T1000 (cell line): ENCODE data around the gene ACVR1B.

Experiments used
- DNase-seq: peaks from one replicate; lab custom pipeline; 2025; ENCODE audit warnings: mixed read lengths; lab: John Stamatoyannopoulos, UW

ACVR1B gene

DNA sequence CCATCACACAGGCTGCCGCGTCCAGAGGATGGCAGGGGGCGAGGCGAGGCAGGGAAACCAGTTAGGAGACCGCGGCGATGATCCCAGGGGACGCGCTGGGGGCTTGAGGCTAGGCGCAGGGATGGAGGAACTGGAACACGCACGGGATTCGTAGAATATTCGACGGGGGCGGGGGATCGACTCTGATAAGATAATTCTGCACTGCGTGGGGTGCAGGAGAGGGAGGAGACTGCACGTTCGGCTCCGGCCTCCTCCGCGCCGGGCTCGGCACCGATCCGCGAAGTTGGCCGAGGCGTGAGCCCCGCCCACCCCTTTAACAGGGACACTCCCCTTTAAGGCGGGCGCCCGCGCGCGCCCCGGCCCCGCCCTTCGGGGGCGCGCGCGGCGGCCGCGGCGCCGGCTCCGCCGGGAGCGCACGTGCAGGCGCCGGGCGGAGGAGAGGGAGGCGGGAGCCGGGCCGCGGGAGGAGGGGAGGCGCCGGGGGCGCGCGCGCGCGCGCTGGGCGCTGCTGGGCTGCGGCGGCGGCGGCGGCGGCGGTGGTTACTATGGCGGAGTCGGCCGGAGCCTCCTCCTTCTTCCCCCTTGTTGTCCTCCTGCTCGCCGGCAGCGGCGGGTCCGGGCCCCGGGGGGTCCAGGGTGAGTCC, at the start of gene ACVR1B:
ACVR1B (plus strand) TSS at position 501 of the 644 bp plus-strand sequence; CDS start at position 546, 45 bp downstream.
- DNase-seq, result peak; percentile 100

GRCh38 chr12:51901881-51902280, 49.6 kb upstream of the ACVR1B start:
- no peak for DNase-seq

DNA sequence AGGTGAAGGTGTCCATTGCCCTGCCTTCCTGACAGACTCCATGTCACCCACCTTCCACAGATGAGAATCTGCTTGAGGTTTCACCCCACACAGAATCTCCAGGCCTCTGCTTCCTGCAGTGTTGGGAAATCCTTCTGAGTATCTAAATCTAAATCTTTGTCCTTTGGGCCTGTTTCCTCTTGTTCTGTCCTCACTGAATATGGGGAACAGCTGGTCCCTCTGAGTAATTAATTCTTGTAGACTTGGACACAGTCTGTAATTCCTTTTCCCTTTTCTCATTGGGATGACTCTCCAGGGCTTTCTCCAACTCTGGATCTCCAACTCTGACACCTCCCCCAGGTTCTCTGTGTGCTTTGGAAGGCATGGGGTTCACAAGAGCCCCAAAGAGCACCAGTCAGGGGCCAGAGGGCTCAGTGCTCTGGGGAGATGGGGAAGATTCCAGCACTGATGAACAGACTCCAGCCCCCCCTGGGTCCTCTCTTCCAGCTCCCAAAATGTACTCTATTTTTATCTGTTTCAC, 46.5 kb upstream of the ACVR1B start:
- DNase-seq, result no peak

DNA sequence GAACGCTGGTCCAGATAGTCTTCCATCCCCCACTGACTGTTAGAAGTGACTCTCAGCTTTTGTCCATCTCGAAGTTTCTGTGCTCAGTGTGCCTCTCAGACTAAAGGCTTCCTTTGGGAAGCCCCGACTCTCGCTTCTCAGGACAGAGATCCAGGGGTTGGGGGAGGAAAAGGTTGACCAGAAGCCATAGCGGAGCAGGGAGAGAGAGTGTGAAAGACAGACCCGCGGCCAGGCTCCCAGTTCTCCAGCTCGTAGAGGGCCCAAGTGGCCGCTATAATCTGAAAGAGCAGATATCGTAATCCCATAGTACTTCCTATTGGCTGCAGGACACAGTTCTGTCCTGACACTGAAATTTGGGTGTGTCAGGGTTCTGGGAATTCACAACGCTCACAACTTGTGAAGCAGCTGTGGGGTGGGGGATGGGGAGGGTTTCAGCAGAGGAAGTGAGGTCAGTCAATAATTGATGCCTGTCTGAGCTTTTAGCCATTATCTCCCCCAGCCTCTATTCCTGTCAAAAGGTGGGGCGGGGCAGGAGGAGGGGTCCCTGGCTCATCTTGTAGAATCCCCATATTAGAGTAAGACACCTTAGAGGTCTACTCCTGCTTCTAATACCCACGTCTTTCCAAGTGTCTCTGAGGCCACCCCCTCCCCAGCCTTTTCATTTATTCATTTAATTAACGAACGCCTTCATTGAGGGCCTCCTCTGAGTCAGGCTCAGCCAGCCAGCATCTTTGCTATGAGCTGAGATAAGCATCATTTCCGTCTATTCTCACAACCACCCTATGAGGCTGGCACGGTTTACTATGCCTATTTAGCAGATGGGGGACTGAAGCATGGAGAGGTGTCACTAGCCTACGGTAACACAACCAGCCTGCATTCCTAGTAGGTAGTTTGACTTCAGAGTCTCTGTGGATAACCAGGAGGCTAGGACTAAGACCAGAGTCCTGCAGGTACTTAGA, 45.7 kb upstream of the ACVR1B start:
- no peak for DNase-seq

- DNase-seq, result no peak
These were observed 44.9 kb upstream of the ACVR1B start for GRCh38 chr12:51906430-51907082.

DNA sequence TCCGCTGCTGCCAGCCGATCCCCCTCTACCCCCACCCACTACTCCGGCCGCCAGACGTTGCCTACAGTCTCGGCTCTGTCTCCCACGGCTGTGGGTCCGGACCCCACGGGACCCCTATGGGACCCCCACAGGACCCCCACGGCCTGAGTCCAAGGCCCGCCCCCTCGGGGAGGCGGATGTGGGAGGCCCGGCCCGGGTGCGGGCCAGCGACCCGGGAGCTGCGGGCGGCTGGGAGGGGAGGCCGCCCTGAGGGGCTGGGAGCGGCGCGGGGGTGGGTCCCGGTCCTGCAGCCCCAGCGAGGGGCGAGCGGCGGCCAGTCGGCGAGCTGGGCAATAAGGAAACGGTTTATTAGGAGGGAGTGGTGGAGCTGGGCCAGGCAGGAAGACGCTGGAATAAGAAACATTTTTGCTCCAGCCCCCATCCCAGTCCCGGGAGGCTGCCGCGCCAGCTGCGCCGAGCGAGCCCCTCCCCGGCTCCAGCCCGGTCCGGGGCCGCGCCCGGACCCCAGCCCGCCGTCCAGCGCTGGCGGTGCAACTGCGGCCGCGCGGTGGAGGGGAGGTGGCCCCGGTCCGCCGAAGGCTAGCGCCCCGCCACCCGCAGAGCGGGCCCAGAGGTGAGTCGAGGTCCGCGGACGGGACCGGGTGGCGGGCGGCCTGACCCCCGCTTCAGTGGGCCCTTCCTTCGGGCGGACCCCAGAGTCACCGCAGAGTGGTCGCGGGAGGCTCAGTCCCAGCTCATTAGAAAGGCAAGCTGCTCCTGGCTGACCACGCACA, 44.2 kb upstream of the ACVR1B start, which contains the start of gene ACVRL1:
ACVRL1 (plus strand) TSS at position 422 of the 773 bp plus-strand sequence. CDS start 4,971 bp downstream, outside the sequence.
- no peak for DNase-seq

- DNase-seq, result no peak
These were observed 43.6 kb upstream of the ACVR1B start for GRCh38 chr12:51907856-51908425.

- no peak for DNase-seq
These were observed 42.5 kb upstream of the ACVR1B start for GRCh38 chr12:51908876-51909592.

DNA sequence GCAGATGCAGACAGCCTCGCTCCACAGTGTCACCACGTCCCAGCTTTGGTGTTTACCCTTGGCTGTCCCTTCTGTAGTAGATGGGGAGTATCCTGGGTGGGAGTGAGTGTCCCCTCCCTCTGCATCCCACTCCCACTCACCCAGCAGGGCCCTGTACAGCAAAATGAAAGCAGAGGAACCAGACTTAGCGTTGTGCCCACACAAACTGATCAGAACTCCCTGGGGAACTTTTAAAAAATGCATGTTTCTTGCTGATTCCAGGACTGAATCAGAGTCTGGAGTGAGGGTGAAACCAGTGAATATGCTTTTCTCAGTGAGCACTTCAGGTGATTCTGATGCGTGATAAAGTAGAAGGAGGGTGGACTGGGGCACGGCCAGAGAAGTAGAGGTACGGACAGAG, 41.3 kb upstream of the ACVR1B start:
- no peak for DNase-seq

DNA sequence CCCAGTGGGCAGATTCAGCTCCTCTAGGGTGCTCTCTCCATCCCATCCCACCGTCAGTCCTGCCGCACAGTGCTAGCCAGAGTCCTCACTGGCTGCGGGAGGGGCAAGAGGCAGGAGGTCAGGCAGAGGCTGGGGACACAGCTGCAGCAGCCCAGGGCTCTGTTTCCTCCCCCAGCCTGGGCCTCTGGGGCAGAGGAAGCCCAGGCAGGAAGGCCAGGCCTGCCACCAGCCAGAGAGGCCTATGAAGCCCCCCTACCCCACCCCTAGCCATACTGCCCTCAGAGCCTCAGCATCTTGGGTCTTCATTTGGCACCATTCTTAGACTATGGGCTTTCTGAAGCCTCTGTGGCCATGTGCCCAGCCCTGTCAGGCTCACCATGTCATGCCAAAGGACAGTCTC, 40.8 kb upstream of the ACVR1B start:
- no peak for DNase-seq

- no peak for DNase-seq
These were observed 40.2 kb upstream of the ACVR1B start for GRCh38 chr12:51911307-51911706.

DNA sequence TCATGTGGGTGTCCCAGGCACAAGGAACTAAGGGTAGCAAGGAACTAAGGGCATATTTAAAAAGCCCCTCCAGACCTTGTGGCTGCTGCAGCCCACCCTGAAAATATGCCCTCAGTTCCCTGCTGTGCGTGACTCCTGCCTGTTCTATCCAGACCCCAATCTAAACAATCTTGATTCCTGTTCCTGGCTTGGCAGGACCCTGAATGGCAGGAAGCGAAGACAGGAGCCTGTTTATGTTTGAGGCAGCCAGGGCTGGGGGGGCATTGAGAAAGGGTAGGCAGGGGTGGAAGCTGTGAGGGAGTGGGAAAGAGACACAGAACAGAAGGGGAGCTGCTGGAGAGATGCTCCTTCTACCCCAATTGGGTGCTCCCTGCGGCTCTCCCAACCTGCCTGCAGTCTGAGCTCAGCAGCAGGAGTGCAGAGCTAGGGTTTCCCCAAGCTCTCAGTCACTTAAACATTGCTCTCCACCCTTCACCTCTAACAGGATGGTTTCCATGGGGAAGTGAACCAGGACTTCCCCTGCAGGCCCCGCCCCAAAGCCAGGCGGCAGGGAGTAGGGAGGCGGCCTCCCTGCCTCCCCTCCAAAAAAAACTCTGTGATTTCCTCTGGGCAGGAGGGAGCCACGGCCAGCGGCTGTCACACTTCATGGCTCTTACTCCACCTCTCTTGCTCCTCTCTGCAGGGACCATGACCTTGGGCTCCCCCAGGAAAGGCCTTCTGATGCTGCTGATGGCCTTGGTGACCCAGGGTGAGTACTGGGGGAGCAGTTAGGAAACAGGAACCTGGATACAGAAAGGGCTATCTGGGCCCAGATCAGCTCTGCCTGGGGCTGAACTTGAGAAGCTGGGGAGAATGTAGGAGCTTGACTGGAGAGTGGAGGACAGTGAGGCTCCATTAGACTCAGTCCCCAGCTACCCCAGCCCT, 39.4 kb upstream of the ACVR1B start:
- DNase-seq, result no peak

DNA sequence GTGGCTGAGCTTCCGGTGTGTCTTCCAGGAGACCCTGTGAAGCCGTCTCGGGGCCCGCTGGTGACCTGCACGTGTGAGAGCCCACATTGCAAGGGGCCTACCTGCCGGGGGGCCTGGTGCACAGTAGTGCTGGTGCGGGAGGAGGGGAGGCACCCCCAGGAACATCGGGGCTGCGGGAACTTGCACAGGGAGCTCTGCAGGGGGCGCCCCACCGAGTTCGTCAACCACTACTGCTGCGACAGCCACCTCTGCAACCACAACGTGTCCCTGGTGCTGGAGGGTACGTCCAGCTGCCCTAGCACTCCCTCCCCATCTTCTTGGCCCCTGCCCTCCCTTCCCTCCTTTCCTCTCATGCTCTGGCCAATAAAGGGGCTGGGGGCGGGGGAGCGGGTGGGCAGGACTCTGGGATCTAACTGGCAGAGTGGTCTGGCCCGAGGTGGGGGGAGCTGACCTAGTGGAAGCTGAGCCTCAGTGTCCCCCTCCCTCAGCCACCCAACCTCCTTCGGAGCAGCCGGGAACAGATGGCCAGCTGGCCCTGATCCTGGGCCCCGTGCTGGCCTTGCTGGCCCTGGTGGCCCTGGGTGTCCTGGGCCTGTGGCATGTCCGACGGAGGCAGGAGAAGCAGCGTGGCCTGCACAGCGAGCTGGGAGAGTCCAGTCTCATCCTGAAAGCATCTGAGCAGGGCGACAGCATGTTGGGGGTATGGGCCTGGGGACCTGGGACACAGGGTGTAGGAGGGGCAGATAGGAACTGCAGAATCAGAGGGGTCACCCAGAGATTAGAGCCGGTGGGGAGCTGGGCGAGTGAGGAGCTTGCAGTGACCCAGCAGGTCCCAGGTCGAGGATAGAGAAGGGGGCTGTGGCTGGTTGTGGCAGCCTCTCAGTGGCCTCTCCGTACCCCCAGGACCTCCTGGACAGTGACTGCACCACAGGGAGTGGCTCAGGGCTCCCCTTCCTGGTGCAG, 38.1 kb upstream of the ACVR1B start:
- DNase-seq, result no peak

GRCh38 chr12:51914034-51914923, 37.2 kb upstream of the ACVR1B start:
- DNase-seq, result no peak

- no peak for DNase-seq
These were observed 36.4 kb upstream of the ACVR1B start for GRCh38 chr12:51915003-51915625.

- DNase-seq, result no peak
These were observed 35.5 kb upstream of the ACVR1B start for GRCh38 chr12:51915951-51916350.
